SK-N-SH treated with all-trans-retinoic acid at 6 μM for 48 hours (cell line): ENCODE data around the gene KIF12.

Source experiments
- ARNTL ChIP-seq: fragments of 450-650 bp; formaldehyde crosslinking; IDR thresholded peaks from 2 replicates; pipeline ENCODE4 v1.5.0; 2020; ENCODE audit warnings: low read depth, mild to moderate bottlenecking, moderate library complexity, borderline replicate concordance
- CSDC2 ChIP-seq: fragments of 250-450 bp; sonication (Bioruptor Pico); IDR thresholded peaks from 2 replicates; pipeline ENCODE4 v1.5.0; 2020; ENCODE audit warnings: mild to moderate bottlenecking, moderate library complexity
- CSRNP3 ChIP-seq: fragments of 250-450 bp; sonication (Bioruptor Pico); IDR thresholded peaks from 2 replicates; pipeline ENCODE4 v1.5.1; 2021; ENCODE audit warnings: mild to moderate bottlenecking, moderate library complexity
- ISL1 ChIP-seq: fragments of 250-450 bp; sonication (Bioruptor Pico); IDR thresholded peaks from 2 replicates; pipeline ENCODE4 v2.1.2; 2022; ENCODE audit warnings: mild to moderate bottlenecking, moderate library complexity
- OSR1 ChIP-seq: fragments of 250-450 bp; sonication (Bioruptor Pico); IDR thresholded peaks from 2 replicates; pipeline ENCODE4 v1.8.0; 2022; ENCODE audit warnings: moderate library complexity, mild to moderate bottlenecking, inconsistent platforms
- PPARA ChIP-seq: fragments of 250-450 bp; sonication (Bioruptor Pico); IDR thresholded peaks from 2 replicates; pipeline ENCODE4 v1.5.0; 2020; ENCODE audit warnings: mild to moderate bottlenecking, borderline replicate concordance
- RARB ChIP-seq: fragments of 250-450 bp; sonication (Bioruptor Pico); IDR thresholded peaks from 2 replicates; pipeline ENCODE4 v1.8.0; 2021; ENCODE audit warnings: mild to moderate bottlenecking, moderate library complexity
- ZC3H10 ChIP-seq: fragments of 250-450 bp; sonication (Bioruptor Pico); IDR thresholded peaks from 2 replicates; pipeline ENCODE4 v1.5.1; 2021; ENCODE audit warnings: mild to moderate bottlenecking, moderate library complexity
- ZFP3 ChIP-seq: fragments of 250-450 bp; sonication (Bioruptor Pico); IDR thresholded peaks from 2 replicates; pipeline ENCODE4 v1.5.0; 2020; ENCODE audit warnings: mild to moderate bottlenecking, moderate library complexity
- ZFP30 ChIP-seq: fragments of 450-650 bp; formaldehyde crosslinking; IDR thresholded peaks from 2 replicates; pipeline ENCODE4 v1.5.0; 2022; ENCODE audit warnings: mild to moderate bottlenecking, moderate library complexity
- ZNF565 ChIP-seq: fragments of 450-650 bp; formaldehyde crosslinking; conservative IDR thresholded peaks from 2 replicates; pipeline ENCODE4 v1.5.0; 2020; ENCODE audit warnings: low read depth, mild to moderate bottlenecking, moderate library complexity
- ZNF70 ChIP-seq: fragments of 450-650 bp; formaldehyde crosslinking; IDR thresholded peaks from 2 replicates; pipeline ENCODE4 v1.5.0; 2020; ENCODE audit warnings: mild to moderate bottlenecking, moderate library complexity
- ZNF8 ChIP-seq: fragments of 450-650 bp; formaldehyde crosslinking; IDR thresholded peaks from 2 replicates; pipeline ENCODE4 v1.5.0; 2020; ENCODE audit warnings: mild to moderate bottlenecking, moderate library complexity
- TF ChIP-seq, protein P1 (sequence below): fragments of 250-450 bp; sonication (Bioruptor Pico); IDR thresholded peaks from 2 replicates; pipeline ENCODE4 v1.8.0; 2020; ENCODE audit warnings: mild to moderate bottlenecking, moderate library complexity, borderline replicate concordance

DNA sequence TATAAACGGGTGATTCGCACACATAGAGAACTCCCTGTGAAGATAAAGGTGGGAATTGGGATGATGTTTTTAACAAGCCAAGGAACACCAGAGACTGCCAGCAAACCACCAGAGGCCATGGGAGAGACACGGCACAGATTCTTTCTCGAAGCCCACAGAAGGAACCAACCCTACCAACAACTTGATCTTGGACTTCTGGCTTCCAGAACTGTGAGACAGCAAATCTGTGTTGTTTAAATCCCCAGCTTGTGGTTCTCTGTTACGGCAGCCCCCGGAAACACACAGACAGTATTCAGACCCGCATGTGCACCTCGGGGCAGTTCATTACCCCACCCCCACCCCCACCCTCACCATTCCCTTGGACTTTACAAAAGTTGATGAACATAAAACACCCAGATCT lies 33.8 kb downstream of the KIF12 start:
- TF ChIP-seq ZNF8 (no peak), CSDC2 (CRISPR knock-in tag) (no peak), ARNTL (CRISPR knock-in tag) (no peak), CSRNP3 (no peak), ISL1 (CRISPR knock-in tag) (no peak), ZFP30 (CRISPR knock-in tag) (no peak), RARB (CRISPR knock-in tag) (no peak), ZNF70 (no peak), OSR1 (no peak), ZNF565 (CRISPR knock-in tag) (no peak), ZC3H10 (no peak), PPARA (CRISPR knock-in tag) (no peak), ZFP3 (CRISPR knock-in tag) (no peak)
- TF ChIP-seq, protein P1, sequence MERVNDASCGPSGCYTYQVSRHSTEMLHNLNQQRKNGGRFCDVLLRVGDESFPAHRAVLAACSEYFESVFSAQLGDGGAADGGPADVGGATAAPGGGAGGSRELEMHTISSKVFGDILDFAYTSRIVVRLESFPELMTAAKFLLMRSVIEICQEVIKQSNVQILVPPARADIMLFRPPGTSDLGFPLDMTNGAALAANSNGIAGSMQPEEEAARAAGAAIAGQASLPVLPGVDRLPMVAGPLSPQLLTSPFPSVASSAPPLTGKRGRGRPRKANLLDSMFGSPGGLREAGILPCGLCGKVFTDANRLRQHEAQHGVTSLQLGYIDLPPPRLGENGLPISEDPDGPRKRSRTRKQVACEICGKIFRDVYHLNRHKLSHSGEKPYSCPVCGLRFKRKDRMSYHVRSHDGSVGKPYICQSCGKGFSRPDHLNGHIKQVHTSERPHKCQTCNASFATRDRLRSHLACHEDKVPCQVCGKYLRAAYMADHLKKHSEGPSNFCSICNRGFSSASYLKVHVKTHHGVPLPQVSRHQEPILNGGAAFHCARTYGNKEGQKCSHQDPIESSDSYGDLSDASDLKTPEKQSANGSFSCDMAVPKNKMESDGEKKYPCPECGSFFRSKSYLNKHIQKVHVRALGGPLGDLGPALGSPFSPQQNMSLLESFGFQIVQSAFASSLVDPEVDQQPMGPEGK (CRISPR knock-in tag): no peak
